HCT116 (cell line): ENCODE results near the gene CTXND1. TPM values are rescaled to one million over a fixed set of nuclear protein-coding genes. Genes with fewer than 3 reads are reported as not detected.

ENCODE experiments used
- ATAC-seq: fragments of 200-7000 bp; cut with Tn5 transposase; 2 replicates; pipeline ENCODE4 v1.9.1; 2020; ENCODE audit warnings: mild to moderate bottlenecking, moderate library complexity
- BruUV-seq: library from RNA; stranded (reverse); fragments of 400-500 nt; replicated peaks from 2 replicates; lab custom pipeline; 2021; lab: Mats Ljungman, UMichigan
- CTCF ChIA-PET: fragments of 300-600 bp; sonication (Branson Sonifier 250); formaldehyde crosslinking; loops from one replicate; lab custom pipeline; 2021; ENCODE audit warnings: antibody characterized with exemption; lab: Charles Lee
- POLR2A ChIA-PET: fragments of 300-600, 350-600 bp; sonication (Branson Sonifier 250); formaldehyde crosslinking; loops from one replicate; lab custom pipeline; 2021; ENCODE audit warnings: antibody characterized with exemption; lab: Charles Lee
- RAD21 ChIA-PET, 2 experiments: fragments of 300-600 bp; sonication (Branson Sonifier 250); formaldehyde crosslinking; loops; one replicate each; lab custom pipeline; 2023; ENCODE audit warnings: low total read pairs in 2 of 2; ENCODE audit not compliant: uncharacterized antibody in 2 of 2, unreplicated experiment in 2 of 2, low non-redundant PET in 1 of 2; lab: Charles Lee
- DNase-seq: peaks from one replicate; pipeline ENCODE4 v3.0.0-alpha.2; 2010; ENCODE audit warnings: low read depth, low spot score
- H2AFZ ChIP-seq: fragments of 200-600 bp; shearing (Covaris generic), sonication (generic); 2 replicates; pipeline ENCODE4 v1.6.1; 2017; ENCODE audit warnings: low read depth, mixed run types, mixed read lengths, antibody characterized with exemption, low read length; ENCODE audit not compliant: poor library complexity, severe bottlenecking
- H3K27ac ChIP-seq: 2 replicates; pipeline ENCODE4 v1.5.1; 2012; ENCODE audit warnings: low read depth, low read length
- H3K27me3 ChIP-seq: fragments of 200-600 bp; sonication (generic); 2 replicates; pipeline ENCODE4 v1.6.1; 2016; ENCODE audit warnings: mixed run types, low read length, mixed read lengths; ENCODE audit not compliant: insufficient read depth
- H3K36me3 ChIP-seq, 2 experiments: fragments of 200-500 bp in 1 of 2; fragments of 200-600 bp in 1 of 2; sonication (Bioruptor generic) in 1 of 2; sonication (generic) in 1 of 2; 2 replicates each; pipeline versions ENCODE4 v1.5.1 to v1.6.1; 2014 to 2016; ENCODE audit warnings: low read length in 2 of 2, inconsistent platforms in 1 of 2, mixed read lengths in 1 of 2, mixed run types in 1 of 2; ENCODE audit not compliant: insufficient read depth in 2 of 2, control insufficient read depth in 1 of 2
- H3K4me1 ChIP-seq, 2 experiments: fragments of 200-600 bp in 1 of 2; sonication (generic) in 1 of 2; 2 replicates each; pipeline versions ENCODE4 v1.5.1 to v1.6.1; 2012 to 2017; ENCODE audit warnings: low read length in 2 of 2, inconsistent platforms in 1 of 2, mild to moderate bottlenecking in 1 of 2, mixed read lengths in 1 of 2, mixed run types in 1 of 2, moderate library complexity in 1 of 2; ENCODE audit not compliant: insufficient read depth in 2 of 2, control insufficient read depth in 1 of 2
- H3K4me2 ChIP-seq: fragments of 200-600 bp; sonication (generic); 2 replicates; pipeline ENCODE4 v1.6.1; 2017; ENCODE audit warnings: mixed run types, low read length, mixed read lengths
- H3K4me3 ChIP-seq, 2 experiments: fragments of 200-600 bp in 1 of 2; sonication (generic) in 1 of 2; replicated peaks in 1 of 2; 2 replicates each; pipeline ENCODE4 v1.5.1; 2011 to 2016; ENCODE audit warnings: low read length in 2 of 2, control low read depth in 1 of 2, low read depth in 1 of 2, mild to moderate bottlenecking in 1 of 2, mixed read lengths in 1 of 2, mixed run types in 1 of 2
- H3K79me2 ChIP-seq: fragments of 200-600 bp; sonication (generic); 2 replicates; pipeline ENCODE4 v1.6.1; 2017; ENCODE audit warnings: mild to moderate bottlenecking, mixed run types, low read length, moderate library complexity, mixed read lengths; ENCODE audit not compliant: insufficient read depth
- H3K9ac ChIP-seq: fragments of 200-600 bp; sonication (generic); 2 replicates; pipeline ENCODE4 v1.6.1; 2016; ENCODE audit warnings: low read length, mixed read lengths
- H3K9me2 ChIP-seq: fragments of 200-600 bp; sonication (generic), shearing (Covaris generic); 2 replicates; pipeline ENCODE4 v1.6.1; 2017; ENCODE audit warnings: mixed run types, mild to moderate bottlenecking, moderate library complexity; ENCODE audit not compliant: insufficient read depth
- H3K9me3 ChIP-seq, 2 experiments: fragments of 200-500 bp in 1 of 2; fragments of 200-600 bp in 1 of 2; sonication (Bioruptor generic) in 1 of 2; sonication (generic) in 1 of 2; 2 replicates each; pipeline ENCODE4 v1.6.1; 2014 to 2017; ENCODE audit warnings: low read length in 2 of 2, mixed read lengths in 2 of 2, inconsistent platforms in 1 of 2, low read depth in 1 of 2, mild to moderate bottlenecking in 1 of 2, mixed run types in 1 of 2, moderate library complexity in 1 of 2; ENCODE audit not compliant: control insufficient read depth in 1 of 2, insufficient read depth in 1 of 2
- H4K20me1 ChIP-seq: fragments of 200-600 bp; sonication (generic), shearing (Covaris generic); 2 replicates; pipeline ENCODE4 v1.6.1; 2017; ENCODE audit warnings: mixed run types, mild to moderate bottlenecking, moderate library complexity; ENCODE audit not compliant: insufficient read depth
- ATF3 ChIP-seq: IDR thresholded peaks from 2 replicates; pipeline ENCODE4 v1.6.1; 2012
- CEBPB ChIP-seq: IDR thresholded peaks from 2 replicates; pipeline ENCODE4 v1.6.1; 2012; ENCODE audit warnings: low read depth
- CTCF ChIP-seq, 3 experiments: fragments of 200-600 bp in 1 of 3; sonication (generic) in 1 of 3; IDR thresholded peaks in 2 of 3; conservative IDR thresholded peaks in 1 of 3; 2 replicates each; pipeline ENCODE4 v1.5.1; 2012 to 2017; ENCODE audit warnings: low read depth in 2 of 3, low read length in 2 of 3, antibody characterized with exemption in 1 of 3, borderline replicate concordance in 1 of 3, control low read depth in 1 of 3, mild to moderate bottlenecking in 1 of 3, mixed read lengths in 1 of 3, mixed run types in 1 of 3, moderate library complexity in 1 of 3; ENCODE audit not compliant: insufficient read depth in 1 of 3
- ELF1 ChIP-seq: IDR thresholded peaks from 2 replicates; pipeline ENCODE4 v1.6.1; 2012; ENCODE audit warnings: low read depth, borderline replicate concordance
- EZH2 ChIP-seq: fragments of 200-600 bp; sonication (generic); IDR thresholded peaks from 2 replicates; pipeline ENCODE4 v1.6.1; 2017; ENCODE audit warnings: antibody characterized with exemption, mixed run types
- FOSL1 ChIP-seq: IDR thresholded peaks from 2 replicates; pipeline ENCODE4 v1.6.1; 2012; ENCODE audit warnings: low read depth
- JUND ChIP-seq: IDR thresholded peaks from 2 replicates; pipeline ENCODE4 v1.6.1; 2012
- POLR2A ChIP-seq: IDR thresholded peaks from 2 replicates; pipeline ENCODE4 v1.7.0; 2011; ENCODE audit warnings: borderline replicate concordance; ENCODE audit not compliant: insufficient read depth, insufficient read length; ENCODE audit errors: extremely low read depth
- RAD21 ChIP-seq: IDR thresholded peaks from 2 replicates; pipeline ENCODE4 v1.6.1; 2012; ENCODE audit warnings: low read depth, mild to moderate bottlenecking
- SRF ChIP-seq: IDR thresholded peaks from 2 replicates; pipeline ENCODE4 v1.6.1; 2012; ENCODE audit warnings: low read depth
- TCF7L2 ChIP-seq: IDR thresholded peaks from 2 replicates; pipeline ENCODE4 v1.7.0; 2011; ENCODE audit warnings: borderline replicate concordance, inconsistent platforms; ENCODE audit not compliant: insufficient read depth, insufficient read length; ENCODE audit errors: extremely low read depth
- YY1 ChIP-seq: IDR thresholded peaks from 2 replicates; pipeline ENCODE4 v1.6.1; 2011; ENCODE audit warnings: low read length, low read depth, moderate library complexity, mild to moderate bottlenecking; ENCODE audit not compliant: insufficient replicate concordance; ENCODE audit errors: extremely low read depth
- ZFX ChIP-seq: fragments of 450-650 bp; IDR thresholded peaks from 2 replicates; pipeline ENCODE4 v1.6.1; 2017
- ZNF274 ChIP-seq: fragments of 200-500 bp; sonication (Bioruptor generic); IDR thresholded peaks from 2 replicates; pipeline ENCODE4 v1.6.1; 2014; ENCODE audit warnings: mild to moderate bottlenecking, low read depth, low read length, inconsistent platforms
- intact Hi-C: fragments of 100-400 bp; cut with micrococcal nuclease; formaldehyde crosslinking; loops from 2 replicates; pipeline ENCODE4 v1.10.0; 2022
- total RNA-seq: library from RNA; stranded (reverse); gene quantifications from one replicate; pipeline ENCODE4 v1.2.1, GENCODE V29; 2021; ENCODE audit not compliant: unreplicated experiment
- TF ChIP-seq, protein P1 (sequence below): IDR thresholded peaks from 2 replicates; pipeline ENCODE4 v1.6.1; 2012
- TF ChIP-seq, protein P2 (sequence below): IDR thresholded peaks from 2 replicates; pipeline ENCODE4 v1.6.1; 2012; ENCODE audit warnings: low read depth

CTXND1 gene
- total RNA-seq, 1 experiment from 2014 or later: not detected

DNA sequence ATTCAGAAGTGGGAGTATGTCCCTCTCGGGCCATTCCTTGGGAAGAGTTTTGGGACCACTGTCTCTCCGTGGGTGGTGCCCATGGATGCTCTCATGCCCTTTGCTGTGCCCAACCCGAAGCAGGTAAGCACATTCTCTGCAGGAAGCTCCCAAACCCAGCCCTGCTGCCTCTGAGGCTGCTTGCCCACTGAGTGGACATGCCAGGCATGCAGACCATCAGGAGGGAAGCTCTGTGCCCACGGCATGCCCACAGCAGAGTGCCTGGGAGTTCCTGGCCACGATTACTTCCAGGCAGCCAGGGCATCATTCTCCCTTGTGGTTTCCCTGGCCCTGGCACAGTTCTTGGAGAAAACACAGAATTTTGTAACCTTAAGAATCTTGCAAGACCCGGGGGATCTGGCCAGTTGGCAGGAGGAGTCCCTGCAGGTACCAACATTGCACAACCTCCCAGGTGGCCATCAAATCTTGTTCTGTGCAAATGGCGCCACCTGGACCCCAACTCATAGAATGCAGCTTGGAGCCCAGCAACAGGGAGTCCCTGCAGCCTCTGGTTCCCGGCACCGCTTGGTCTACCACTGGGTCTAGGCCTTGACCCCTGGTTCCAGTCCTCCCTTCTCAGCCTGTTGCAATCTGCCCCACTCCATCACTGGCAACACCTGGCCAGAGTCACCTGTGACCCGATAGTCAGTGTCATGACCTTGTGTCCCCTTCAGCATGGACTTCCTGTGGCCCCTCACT, 78.8 kb downstream of the CTXND1 start:
- H3K4me2 ChIP-seq: no peak overlapping the region
- ChIA-PET POLR2A (no interaction called here), RAD21 (no interaction called here), CTCF (interaction anchor here (0.7 to 2.1 kb wide), 5 partner anchors 320 to 833 kb away, joined by 4 to 6 read pairs (median 5); no protein-coding TSS in a partner anchor)
- no peak overlapping the region for H3K4me3 ChIP-seq
- H3K27me3 ChIP-seq: no peaks in the 10 kb centered on the region
- TF ChIP-seq, protein P1, sequence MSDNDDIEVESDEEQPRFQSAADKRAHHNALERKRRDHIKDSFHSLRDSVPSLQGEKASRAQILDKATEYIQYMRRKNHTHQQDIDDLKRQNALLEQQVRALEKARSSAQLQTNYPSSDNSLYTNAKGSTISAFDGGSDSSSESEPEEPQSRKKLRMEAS: no peak
- no peak for TF ChIP-seq ZNF274
- TF ChIP-seq ZFX: no peak
- no peak for TF ChIP-seq JUND
- TF ChIP-seq, protein P2, sequence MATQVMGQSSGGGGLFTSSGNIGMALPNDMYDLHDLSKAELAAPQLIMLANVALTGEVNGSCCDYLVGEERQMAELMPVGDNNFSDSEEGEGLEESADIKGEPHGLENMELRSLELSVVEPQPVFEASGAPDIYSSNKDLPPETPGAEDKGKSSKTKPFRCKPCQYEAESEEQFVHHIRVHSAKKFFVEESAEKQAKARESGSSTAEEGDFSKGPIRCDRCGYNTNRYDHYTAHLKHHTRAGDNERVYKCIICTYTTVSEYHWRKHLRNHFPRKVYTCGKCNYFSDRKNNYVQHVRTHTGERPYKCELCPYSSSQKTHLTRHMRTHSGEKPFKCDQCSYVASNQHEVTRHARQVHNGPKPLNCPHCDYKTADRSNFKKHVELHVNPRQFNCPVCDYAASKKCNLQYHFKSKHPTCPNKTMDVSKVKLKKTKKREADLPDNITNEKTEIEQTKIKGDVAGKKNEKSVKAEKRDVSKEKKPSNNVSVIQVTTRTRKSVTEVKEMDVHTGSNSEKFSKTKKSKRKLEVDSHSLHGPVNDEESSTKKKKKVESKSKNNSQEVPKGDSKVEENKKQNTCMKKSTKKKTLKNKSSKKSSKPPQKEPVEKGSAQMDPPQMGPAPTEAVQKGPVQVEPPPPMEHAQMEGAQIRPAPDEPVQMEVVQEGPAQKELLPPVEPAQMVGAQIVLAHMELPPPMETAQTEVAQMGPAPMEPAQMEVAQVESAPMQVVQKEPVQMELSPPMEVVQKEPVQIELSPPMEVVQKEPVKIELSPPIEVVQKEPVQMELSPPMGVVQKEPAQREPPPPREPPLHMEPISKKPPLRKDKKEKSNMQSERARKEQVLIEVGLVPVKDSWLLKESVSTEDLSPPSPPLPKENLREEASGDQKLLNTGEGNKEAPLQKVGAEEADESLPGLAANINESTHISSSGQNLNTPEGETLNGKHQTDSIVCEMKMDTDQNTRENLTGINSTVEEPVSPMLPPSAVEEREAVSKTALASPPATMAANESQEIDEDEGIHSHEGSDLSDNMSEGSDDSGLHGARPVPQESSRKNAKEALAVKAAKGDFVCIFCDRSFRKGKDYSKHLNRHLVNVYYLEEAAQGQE: no peak
- no peak for TF ChIP-seq SRF
- TF ChIP-seq ATF3: no peak
- peak; percentile 69 to 79 (median 72) for TF ChIP-seq CTCF (IDR thresholded peaks at IDR 0.05 in 2 of 3, conservative IDR thresholded peaks at IDR 0.05 in 1 of 3; ENCODE audit: borderline replicate concordance in 1 of 3, insufficient read depth in 1 of 3, low read depth in 2 of 3, low read length in 2 of 3)
- no peak for TF ChIP-seq EZH2
- TF ChIP-seq ELF1: no peak
- no peak for TF ChIP-seq TCF7L2
- TF ChIP-seq RAD21: peak; percentile 87
- no peak for TF ChIP-seq YY1
- TF ChIP-seq POLR2A: no peak
- TF ChIP-seq CEBPB: peak; percentile 93
- TF ChIP-seq FOSL1: no peak
- no peaks in the 10 kb centered on the region for H3K9me3 ChIP-seq
- no peaks in the 10 kb centered on the region for H3K79me2 ChIP-seq
- no peak overlapping the region for H3K27ac ChIP-seq
- H3K36me3 ChIP-seq: no peaks in the 10 kb centered on the region
- no peaks in the 10 kb centered on the region for H4K20me1 ChIP-seq
- DNase-seq (peak; percentile 42), ATAC-seq (peak; percentile 94)
- H3K9me2 ChIP-seq: no peaks in the 10 kb centered on the region
- H2AFZ ChIP-seq: no peak overlapping the region
- no peak overlapping the region for H3K9ac ChIP-seq
- intact Hi-C loops: loop anchor here (1.0 to 10.0 kb wide), 6 partner anchors 180 to 791 kb away; partner anchors contain the start of gene MTHFS
- no TSS peak for BruUV-seq
- no peaks in the 10 kb centered on the region for H3K4me1 ChIP-seq
